ENCODE data around the gene LCN15. TPM values are rescaled to one million over a fixed set of nuclear protein-coding genes. Genes with fewer than 3 reads are reported as not detected.

Gene LCN15
- total and polyA plus RNA-seq, 4 donors: not detected

GRCh38 chr9:136747161-136748060, 16.9 kb downstream of the LCN15 start:
- no peaks in the 10 kb centered on the region for H3K4me1 ChIP-seq (ENCODE audit: control insufficient read depth in 4 of 4, insufficient read depth in 4 of 4, low read length in 3 of 4)

More at GRCh38 chr9:136747161-136748060, 16.9 kb downstream of the LCN15 start:
- no peak overlapping the region for H3K9ac ChIP-seq (ENCODE audit: low read depth in 1 of 2, low read length in 2 of 2)
- H3K4me3 ChIP-seq (ENCODE audit: low read depth in 1 of 3, low read length in 3 of 3): no peak overlapping the region
- H3K27ac ChIP-seq (ENCODE audit: low read depth in 1 of 2, low read length in 2 of 2): no peak overlapping the region
- TF ChIP-seq NR2F2 (IDR thresholded peaks at IDR 0.05) (no peak), SP1 (IDR thresholded peaks at IDR 0.05) (no peak), EGR1 (IDR thresholded peaks at IDR 0.05; ENCODE audit: low read depth in 2 of 2) (no peak), MAX (IDR thresholded peaks at IDR 0.05) (no peak), GABPA (IDR thresholded peaks at IDR 0.05 in 1 of 2, conservative IDR thresholded peaks at IDR 0.05 in 1 of 2) (no peak), FOXA2 (IDR thresholded peaks at IDR 0.05) (no peak), REST (IDR thresholded peaks at IDR 0.05) (no peak), HNF4G (IDR thresholded peaks at IDR 0.05) (no peak), CTCF (IDR thresholded peaks at IDR 0.05; ENCODE audit: low read depth, low read length, missing input control) (no peak), HNF4A (conservative IDR thresholded peaks at IDR 0.05) (no peak), YY1 (IDR thresholded peaks at IDR 0.05) (no peak), TAF1 (conservative IDR thresholded peaks at IDR 0.05) (no peak), FOXA1 (IDR thresholded peaks at IDR 0.05) (no peak), RAD21 (IDR thresholded peaks at IDR 0.05) (no peak), ZBTB33 (IDR thresholded peaks at IDR 0.05) (no peak), RXRA (IDR thresholded peaks at IDR 0.05) (no peak), ATF3 (IDR thresholded peaks at IDR 0.05) (no peak)
- peaks cover 0 to 10% (median 1%) of the 10 kb centered on the region in 4 donors for H3K9me3 ChIP-seq (ENCODE audit: control insufficient read depth in 4 of 4, low read length in 3 of 4)
- H3K27me3 ChIP-seq (ENCODE audit: control insufficient read depth in 4 of 4, insufficient read depth in 4 of 4, low read length in 3 of 4): no peaks in the 10 kb centered on the region
- DNase-seq (ENCODE audit: low spot score): no peak
- 85% methylated on average over 22 of the region's 22 CpGs for WGBS
- H3K36me3 ChIP-seq (ENCODE audit: control insufficient read depth in 4 of 4, insufficient read depth in 3 of 4, low read depth in 1 of 4, low read length in 3 of 4): no peaks in the 10 kb centered on the region

Data from liver (tissue), 9 donors.